Caki2 (cell line): Measurements from ENCODE around the gene USP32. TPM values are rescaled to one million over a fixed set of nuclear protein-coding genes. Genes with fewer than 3 reads are reported as not detected.
A peak's percentile ranks its signal among the peaks of the same experiment; 100 is the strongest.
"Not testable (repeated sequence)": the region's sequence is repeated elsewhere in the genome, so short reads cannot be mapped to it uniquely, and the experiment has no call there.

Experiments used
- DNase-seq: peaks from one replicate; pipeline ENCODE4 v3.0.0-alpha.2; 2015; ENCODE audit warnings: low read depth
- in situ Hi-C: cut with HindIII; loops from 2 replicates; pipeline ENCODE4 v1.10.0; 2016; ENCODE audit warnings: low sequenced_read_pairs, low pct_unique_long_range_greater_than_20kb, mixed read lengths
- total RNA-seq: library from RNA; depleted of rRNA; stranded (reverse); fragments of >200 nt; shearing (Covaris generic); gene quantifications from 2 replicates; pipeline ENCODE4 v1.2.3, GENCODE V29; 2014; ENCODE audit warnings: low replicate concordance

USP32 gene
- total RNA-seq, 1 experiment from 2014 or later: 17.2 TPM

GRCh38 chr17:60322056-60322387 lies 69.9 kb downstream of the USP32 start:
- DNase-seq: no peak
- in situ Hi-C loops: no loop called here

GRCh38 chr17:60321336-60322055 lies 70.4 kb downstream of the USP32 start:
- in situ Hi-C loops: no loop called here
- DNase-seq: peak; percentile 59

- no peak for DNase-seq
- in situ Hi-C loops: no loop called here
Measured at GRCh38 chr17:60318830-60319229, 73.1 kb downstream of the USP32 start.

- in situ Hi-C loops: no loop called here
- DNase-seq: no peak
Measured at GRCh38 chr17:60318326-60318725, 73.6 kb downstream of the USP32 start.

- no peak for DNase-seq
Measured at GRCh38 chr17:60315650-60316049, 76.3 kb downstream of the USP32 start.

GRCh38 chr17:60314900-60315299 lies 77.0 kb downstream of the USP32 start:
- in situ Hi-C loops: not testable (repeated sequence)

More at GRCh38 chr17:60315650-60316049, 76.3 kb downstream of the USP32 start:
- in situ Hi-C loops: no loop called here

GRCh38 chr17:60314423-60314822 lies 77.5 kb downstream of the USP32 start:
- DNase-seq: no peak
- in situ Hi-C loops: no loop called here

More at GRCh38 chr17:60314900-60315299, 77.0 kb downstream of the USP32 start:
- DNase-seq: not testable (repeated sequence)

- in situ Hi-C loops: no loop called here
- DNase-seq: no peak
Measured at GRCh38 chr17:60311936-60312335, 80.0 kb downstream of the USP32 start.

- in situ Hi-C loops: no loop called here
- no peak for DNase-seq
Measured at GRCh38 chr17:60311186-60311585, 80.7 kb downstream of the USP32 start.

- in situ Hi-C loops: no loop called here
- DNase-seq: peak; percentile 21
Measured at GRCh38 chr17:60305141-60305540, 86.8 kb downstream of the USP32 start.

- DNase-seq: no peak
- in situ Hi-C loops: no loop called here
Measured at GRCh38 chr17:60304502-60304901, 87.4 kb downstream of the USP32 start.

GRCh38 chr17:60303406-60304099 lies 88.4 kb downstream of the USP32 start:
- DNase-seq: no peak
- in situ Hi-C loops: no loop called here

- in situ Hi-C loops: no loop called here
- DNase-seq: no peak
Measured at GRCh38 chr17:60301649-60302048, 90.3 kb downstream of the USP32 start.

GRCh38 chr17:60300949-60301348 lies 91.0 kb downstream of the USP32 start:
- no peak for DNase-seq
- in situ Hi-C loops: no loop called here

GRCh38 chr17:60300011-60300410 lies 91.9 kb downstream of the USP32 start:
- DNase-seq: no peak
- in situ Hi-C loops: no loop called here

GRCh38 chr17:60297760-60298401 lies 94.1 kb downstream of the USP32 start:
- no peak for DNase-seq
- in situ Hi-C loops: no loop called here

GRCh38 chr17:60296177-60296576 lies 95.8 kb downstream of the USP32 start:
- in situ Hi-C loops: no loop called here
- DNase-seq: no peak

- in situ Hi-C loops: no loop called here
- no peak for DNase-seq
Measured at GRCh38 chr17:60293580-60294335, 98.2 kb downstream of the USP32 start.

GRCh38 chr17:60292697-60293096 lies 99.2 kb downstream of the USP32 start:
- DNase-seq: no peak
- in situ Hi-C loops: no loop called here
